Thyroid gland (tissue), 4 donors: ENCODE results near the gene DSG2. TPM values are rescaled to one million over a fixed set of nuclear protein-coding genes. Genes with fewer than 3 reads are reported as not detected.

Experiments
- DNase-seq, 2 donors: peaks; one replicate each; pipeline ENCODE4 v3.0.0-alpha.2; 2019
- H3K27ac ChIP-seq, 3 donors: fragments of 200-600 bp; sonication (generic); 1 replicate in 2 of 3; 2 replicates in 1 of 3; pipeline ENCODE4 v1.5.1; 2016 to 2019; ENCODE audit warnings: mild to moderate bottlenecking in 1 of 3, moderate library complexity in 1 of 3
- H3K27me3 ChIP-seq: fragments of 200-600 bp; sonication (generic); one replicate; pipeline ENCODE4 v1.5.1; 2019
- H3K36me3 ChIP-seq, 2 donors: fragments of 200-600 bp; sonication (generic); one replicate each; pipeline ENCODE4 v1.5.1; 2016 to 2019
- H3K4me1 ChIP-seq, 2 donors: fragments of 200-600 bp; sonication (generic); one replicate each; pipeline ENCODE4 v1.5.1; 2017 to 2019
- H3K4me3 ChIP-seq, 3 donors: fragments of 200-600 bp; sonication (generic); replicated peaks in 1 of 3; 1 replicate in 2 of 3; 2 replicates in 1 of 3; pipeline ENCODE4 v1.5.1; 2016; ENCODE audit warnings: mild to moderate bottlenecking in 1 of 3
- H3K9me3 ChIP-seq: fragments of 200-600 bp; sonication (generic); one replicate; pipeline ENCODE4 v1.5.1; 2017
- CTCF ChIP-seq, 6 experiments: fragments of 200-600 bp in 3 of 6; fragments of 450-650 bp in 3 of 6; sonication (generic) in 3 of 6; IDR thresholded peaks; one replicate each; pipeline ENCODE4 v1.5.1; 2016 to 2019; ENCODE audit warnings: antibody characterized with exemption in 6 of 6, mild to moderate bottlenecking in 2 of 6, inconsistent platforms in 1 of 6, moderate library complexity in 1 of 6
- POLR2A ChIP-seq, 2 donors: fragments of 450-650 bp; IDR thresholded peaks; one replicate each; pipeline ENCODE4 v1.6.1; 2017; ENCODE audit warnings: antibody characterized with exemption in 2 of 2, mild to moderate bottlenecking in 2 of 2, moderate library complexity in 1 of 2
- WGBS, 2 donors: methylation state at CpG; one replicate each; pipeline ENCODE4 v1.1.5; 2017; 5-methylcytosine and 5-hydroxymethylcytosine counted together
- intact Hi-C: fragments of 100-400 bp; cut with DNase I; formaldehyde crosslinking; loops from one replicate; pipeline ENCODE4 v1.15.1; 2023
- total RNA-seq, 4 donors: library from RNA; depleted of rRNA; stranded (reverse); fragments of >200 nt; gene quantifications; one replicate each; pipeline ENCODE4 v1.2.3, GENCODE V29; 2016

DSG2 gene
- total RNA-seq, 4 donors from 2014 or later = 47.7 to 66.0 (median 56.4) TPM

GRCh38 chr18:31575515-31576257 is 77.7 kb downstream of the DSG2 start:
- no peak overlapping the region for H3K4me3 ChIP-seq
- WGBS, 2 donors = 65 to 73% methylated on average over 3 of the region's 3 CpGs
- intact Hi-C loops = no loop called here
- no peaks in the 10 kb centered on the region for H3K27me3 ChIP-seq
- TF ChIP-seq POLR2A (IDR thresholded peaks at IDR 0.05) = no peak
- no peaks in the 10 kb centered on the region for H3K4me1 ChIP-seq
- no peak for DNase-seq
- no peak overlapping the region for H3K27ac ChIP-seq
- no peaks in the 10 kb centered on the region for H3K36me3 ChIP-seq
- no peaks in the 10 kb centered on the region for H3K9me3 ChIP-seq

- Histone ChIP-seq H3K36me3 (no peaks in the 10 kb centered on the region), H3K4me3 (no peak overlapping the region), H3K27me3 (no peaks in the 10 kb centered on the region), H3K4me1 (no peaks in the 10 kb centered on the region), H3K27ac (no peak overlapping the region), H3K9me3 (no peaks in the 10 kb centered on the region)
- TF ChIP-seq CTCF (IDR thresholded peaks at IDR 0.05) (no peak), POLR2A (IDR thresholded peaks at IDR 0.05) (no peak)
- DNase-seq = no peak
- 61 to 72% methylated on average over 4 of the region's 4 CpGs for WGBS, 2 donors
- intact Hi-C loops = no loop called here
These were observed 78.7 kb downstream of the DSG2 start for GRCh38 chr18:31576670-31577069.

- no peak for TF ChIP-seq POLR2A (IDR thresholded peaks at IDR 0.05)
- TF ChIP-seq CTCF (IDR thresholded peaks at IDR 0.05) = no peak
- no peak overlapping the region for H3K27ac ChIP-seq
- 81 to 89% methylated on average over 1 of the region's 1 CpG for WGBS, 2 donors
- no peaks in the 10 kb centered on the region for H3K36me3 ChIP-seq
- DNase-seq = no peak
- no peaks in the 10 kb centered on the region for H3K4me1 ChIP-seq
- no peak overlapping the region for H3K4me3 ChIP-seq
- no peaks in the 10 kb centered on the region for H3K9me3 ChIP-seq
- intact Hi-C loops = no loop called here
- no peaks in the 10 kb centered on the region for H3K27me3 ChIP-seq
These were observed 79.2 kb downstream of the DSG2 start for GRCh38 chr18:31577195-31577594.

GRCh38 chr18:31578126-31578525 is 80.1 kb downstream of the DSG2 start:
- Histone ChIP-seq H3K4me3 (no peak overlapping the region), H3K4me1 (no peaks in the 10 kb centered on the region), H3K36me3 (no peaks in the 10 kb centered on the region), H3K27ac (no peak overlapping the region), H3K9me3 (no peaks in the 10 kb centered on the region), H3K27me3 (no peaks in the 10 kb centered on the region)
- intact Hi-C loops = no loop called here
- TF ChIP-seq POLR2A (IDR thresholded peaks at IDR 0.05) (no peak), CTCF (IDR thresholded peaks at IDR 0.05) (no peak)
- WGBS, 2 donors = 95 to 97% methylated on average over 4 of the region's 4 CpGs
- no peak for DNase-seq

- Histone ChIP-seq H3K9me3 (no peaks in the 10 kb centered on the region), H3K27me3 (no peaks in the 10 kb centered on the region), H3K36me3 (no peaks in the 10 kb centered on the region), H3K4me3 (no peak overlapping the region), H3K27ac (no peak overlapping the region), H3K4me1 (no peaks in the 10 kb centered on the region)
- WGBS, 2 donors = 87 to 98% methylated on average over 2 of the region's 2 CpGs
- intact Hi-C loops = no loop called here
- no peak for DNase-seq
- TF ChIP-seq POLR2A (IDR thresholded peaks at IDR 0.05) = no peak
- no peak for TF ChIP-seq CTCF (IDR thresholded peaks at IDR 0.05)
These were observed 81.4 kb downstream of the DSG2 start for GRCh38 chr18:31579375-31579774.
